ENCODE measurements around the gene GNG2. TPM values are rescaled to one million over a fixed set of nuclear protein-coding genes. Genes with fewer than 3 reads are reported as not detected.

The GNG2 gene
- total RNA-seq, 1 donor from 2014 or later, result 80.8 TPM

- H3K9me3 Mint-ChIP-seq (ENCODE audit: unreplicated experiment), result no peaks in the 10 kb centered on the region
- no peak overlapping the region for H3K4me3 Mint-ChIP-seq (ENCODE audit: unreplicated experiment)
- no peaks in the 10 kb centered on the region for H3K27me3 Mint-ChIP-seq (ENCODE audit: unreplicated experiment)
- TF ChIP-seq, protein P1, sequence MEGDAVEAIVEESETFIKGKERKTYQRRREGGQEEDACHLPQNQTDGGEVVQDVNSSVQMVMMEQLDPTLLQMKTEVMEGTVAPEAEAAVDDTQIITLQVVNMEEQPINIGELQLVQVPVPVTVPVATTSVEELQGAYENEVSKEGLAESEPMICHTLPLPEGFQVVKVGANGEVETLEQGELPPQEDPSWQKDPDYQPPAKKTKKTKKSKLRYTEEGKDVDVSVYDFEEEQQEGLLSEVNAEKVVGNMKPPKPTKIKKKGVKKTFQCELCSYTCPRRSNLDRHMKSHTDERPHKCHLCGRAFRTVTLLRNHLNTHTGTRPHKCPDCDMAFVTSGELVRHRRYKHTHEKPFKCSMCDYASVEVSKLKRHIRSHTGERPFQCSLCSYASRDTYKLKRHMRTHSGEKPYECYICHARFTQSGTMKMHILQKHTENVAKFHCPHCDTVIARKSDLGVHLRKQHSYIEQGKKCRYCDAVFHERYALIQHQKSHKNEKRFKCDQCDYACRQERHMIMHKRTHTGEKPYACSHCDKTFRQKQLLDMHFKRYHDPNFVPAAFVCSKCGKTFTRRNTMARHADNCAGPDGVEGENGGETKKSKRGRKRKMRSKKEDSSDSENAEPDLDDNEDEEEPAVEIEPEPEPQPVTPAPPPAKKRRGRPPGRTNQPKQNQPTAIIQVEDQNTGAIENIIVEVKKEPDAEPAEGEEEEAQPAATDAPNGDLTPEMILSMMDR (IDR thresholded peaks at IDR 0.05; ENCODE audit: unreplicated experiment), result no peak
- peaks cover 22% of the 10 kb centered on the region for H3K4me1 Mint-ChIP-seq (ENCODE audit: unreplicated experiment)
- H3K36me3 Mint-ChIP-seq (ENCODE audit: low read depth, unreplicated experiment), result peaks cover 3% of the 10 kb centered on the region
- no peak for DNase-seq (ENCODE audit: low spot score)
- no peak overlapping the region for H3K27ac Mint-ChIP-seq (ENCODE audit: unreplicated experiment)
These were observed 66.0 kb downstream of the GNG2 start for GRCh38 chr14:51926449-51926848.

- Mint-ChIP-seq H3K27ac (ENCODE audit: unreplicated experiment) (no peak overlapping the region), H3K27me3 (ENCODE audit: unreplicated experiment) (no peaks in the 10 kb centered on the region), H3K4me3 (ENCODE audit: unreplicated experiment) (no peak overlapping the region), H3K9me3 (ENCODE audit: unreplicated experiment) (no peaks in the 10 kb centered on the region), H3K36me3 (ENCODE audit: low read depth, unreplicated experiment) (peaks cover 5% of the 10 kb centered on the region), H3K4me1 (ENCODE audit: unreplicated experiment) (peaks cover 19% of the 10 kb centered on the region)
- no peak for DNase-seq (ENCODE audit: low spot score)
- TF ChIP-seq, protein P1 (IDR thresholded peaks at IDR 0.05; ENCODE audit: unreplicated experiment), result no peak
These were observed 68.2 kb downstream of the GNG2 start for GRCh38 chr14:51928568-51928967.

- Mint-ChIP-seq H3K27ac (ENCODE audit: unreplicated experiment) (no peak overlapping the region), H3K36me3 (ENCODE audit: low read depth, unreplicated experiment) (peaks cover 5% of the 10 kb centered on the region), H3K9me3 (ENCODE audit: unreplicated experiment) (no peaks in the 10 kb centered on the region), H3K4me1 (ENCODE audit: unreplicated experiment) (peaks cover 22% of the 10 kb centered on the region), H3K4me3 (ENCODE audit: unreplicated experiment) (no peak overlapping the region), H3K27me3 (ENCODE audit: unreplicated experiment) (no peaks in the 10 kb centered on the region)
- TF ChIP-seq, protein P1 (IDR thresholded peaks at IDR 0.05; ENCODE audit: unreplicated experiment), result no peak
- no peak for DNase-seq (ENCODE audit: low spot score)
These were observed 68.8 kb downstream of the GNG2 start for GRCh38 chr14:51929166-51929565.

GRCh38 chr14:51929910-51930682 lies 69.7 kb downstream of the GNG2 start:
- Mint-ChIP-seq H3K27ac (ENCODE audit: unreplicated experiment) (no peak overlapping the region), H3K4me3 (ENCODE audit: unreplicated experiment) (no peak overlapping the region), H3K9me3 (ENCODE audit: unreplicated experiment) (no peaks in the 10 kb centered on the region), H3K27me3 (ENCODE audit: unreplicated experiment) (peaks cover 2% of the 10 kb centered on the region), H3K4me1 (ENCODE audit: unreplicated experiment) (peaks cover 23% of the 10 kb centered on the region), H3K36me3 (ENCODE audit: low read depth, unreplicated experiment) (peaks cover 5% of the 10 kb centered on the region)
- TF ChIP-seq, protein P1 (IDR thresholded peaks at IDR 0.05; ENCODE audit: unreplicated experiment), result no peak
- no peak for DNase-seq (ENCODE audit: low spot score)

GRCh38 chr14:51931308-51931707 lies 70.9 kb downstream of the GNG2 start:
- TF ChIP-seq, protein P1 (IDR thresholded peaks at IDR 0.05; ENCODE audit: unreplicated experiment), result no peak
- Mint-ChIP-seq H3K9me3 (ENCODE audit: unreplicated experiment) (no peaks in the 10 kb centered on the region), H3K27me3 (ENCODE audit: unreplicated experiment) (peaks cover 4% of the 10 kb centered on the region), H3K36me3 (ENCODE audit: low read depth, unreplicated experiment) (peaks cover 5% of the 10 kb centered on the region), H3K4me3 (ENCODE audit: unreplicated experiment) (no peak overlapping the region), H3K4me1 (ENCODE audit: unreplicated experiment) (peaks cover 23% of the 10 kb centered on the region), H3K27ac (ENCODE audit: unreplicated experiment) (no peak overlapping the region)
- no peak for DNase-seq (ENCODE audit: low spot score)

Data from endothelial cell (in vitro differentiated cells).